Mesothelial cell of epicardium (in vitro differentiated cells): ENCODE data around the gene PPM1A. TPM values are rescaled to one million over a fixed set of nuclear protein-coding genes. Genes with fewer than 3 reads are reported as not detected.

ENCODE experiments used
- DNase-seq, 2 experiments: peaks; one replicate each; pipeline ENCODE4 v3.0.0; 2021; ENCODE audit warnings: low spot score in 2 of 2; ENCODE audit not compliant: unreplicated experiment in 2 of 2
- H3K27ac Mint-ChIP-seq: 2 replicates; pipeline ENCODE4 v1.8.0; 2021; ENCODE audit warnings: mixed read lengths
- H3K27me3 Mint-ChIP-seq: 2 replicates; pipeline ENCODE4 v1.8.0; 2021; ENCODE audit warnings: low read depth, mixed read lengths
- H3K36me3 Mint-ChIP-seq: 2 replicates; pipeline ENCODE4 v1.8.0; 2021; ENCODE audit warnings: mixed read lengths
- H3K4me1 Mint-ChIP-seq: 2 replicates; pipeline ENCODE4 v1.8.0; 2021; ENCODE audit warnings: mixed read lengths
- H3K4me3 Mint-ChIP-seq: 2 replicates; pipeline ENCODE4 v1.8.0; 2021; ENCODE audit warnings: mild to moderate bottlenecking, moderate library complexity, mixed read lengths
- H3K9me3 Mint-ChIP-seq: 2 replicates; pipeline ENCODE4 v1.8.0; 2021; ENCODE audit warnings: mixed read lengths
- CTCF ChIP-seq: fragments of 200-600 bp; sonication (generic); IDR thresholded peaks from one replicate; pipeline ENCODE4 v1.5.0; 2021; ENCODE audit warnings: antibody characterized with exemption; ENCODE audit not compliant: unreplicated experiment
- total RNA-seq: library from RNA; stranded (reverse); gene quantifications from 3 replicates; pipeline ENCODE4 v1.2.1, GENCODE V29; 2021

Gene PPM1A
- total RNA-seq, 1 donor from 2014 or later: 44.3 TPM

DNA sequence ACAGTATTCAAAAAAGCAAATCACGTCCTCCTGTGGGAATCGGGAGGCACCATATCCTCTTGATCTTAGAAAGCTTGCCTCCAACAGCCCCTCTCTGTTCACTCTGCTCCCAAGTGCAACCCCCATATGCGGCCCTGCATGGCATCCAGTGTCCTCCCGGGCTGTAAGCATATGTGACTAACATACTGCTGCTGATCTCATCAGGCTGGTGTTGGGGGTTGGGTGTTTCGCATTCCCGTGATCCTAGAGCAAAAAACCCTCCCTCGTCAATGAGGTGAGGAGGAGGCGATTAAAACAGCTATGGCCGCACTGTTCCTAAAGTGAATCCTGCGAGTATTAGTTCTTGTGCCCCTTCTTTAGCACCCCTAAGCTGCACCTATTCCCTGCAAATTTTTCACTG is 28.1 kb upstream of the PPM1A start:
- no peak overlapping the region for H3K27ac Mint-ChIP-seq
- H3K9me3 Mint-ChIP-seq: no peaks in the 10 kb centered on the region

GRCh38 chr14:60221457-60221856 is 27.6 kb upstream of the PPM1A start:
- no peak for TF ChIP-seq CTCF
- Mint-ChIP-seq H3K4me1 (no peaks in the 10 kb centered on the region), H3K36me3 (no peaks in the 10 kb centered on the region), H3K9me3 (no peaks in the 10 kb centered on the region), H3K4me3 (no peak overlapping the region), H3K27me3 (no peaks in the 10 kb centered on the region), H3K27ac (no peak overlapping the region)
- no peak for DNase-seq

More for the DNA sequence above, 28.1 kb upstream of the PPM1A start:
- H3K4me1 Mint-ChIP-seq: no peaks in the 10 kb centered on the region
- H3K36me3 Mint-ChIP-seq: no peaks in the 10 kb centered on the region
- no peak for TF ChIP-seq CTCF
- DNase-seq: no peak
- no peaks in the 10 kb centered on the region for H3K27me3 Mint-ChIP-seq
- no peak overlapping the region for H3K4me3 Mint-ChIP-seq

DNA sequence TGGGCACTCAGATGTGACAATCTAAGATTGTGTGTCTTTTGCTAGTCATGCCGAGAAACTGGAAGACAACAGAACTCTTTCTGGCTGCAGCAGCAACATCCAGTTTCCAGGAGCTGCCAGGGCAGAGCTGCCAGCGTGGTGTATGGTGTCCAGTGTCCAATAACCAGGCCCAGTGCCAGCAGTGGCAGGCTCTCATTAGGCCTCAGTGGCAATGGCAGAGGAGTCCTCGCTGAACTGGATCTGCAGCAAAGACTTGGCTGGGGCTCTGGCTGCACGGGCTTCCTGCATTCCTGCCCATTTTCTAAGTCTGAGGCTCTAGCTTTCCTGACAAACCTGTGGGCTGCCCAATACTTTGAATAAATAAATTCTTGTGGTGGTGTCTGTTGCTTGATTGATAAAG is 26.2 kb upstream of the PPM1A start:
- no peak for DNase-seq
- H3K36me3 Mint-ChIP-seq: no peaks in the 10 kb centered on the region
- no peak overlapping the region for H3K27ac Mint-ChIP-seq
- no peaks in the 10 kb centered on the region for H3K4me1 Mint-ChIP-seq
- no peak for TF ChIP-seq CTCF
- H3K27me3 Mint-ChIP-seq: no peaks in the 10 kb centered on the region
- no peak overlapping the region for H3K4me3 Mint-ChIP-seq
- H3K9me3 Mint-ChIP-seq: no peaks in the 10 kb centered on the region

DNA sequence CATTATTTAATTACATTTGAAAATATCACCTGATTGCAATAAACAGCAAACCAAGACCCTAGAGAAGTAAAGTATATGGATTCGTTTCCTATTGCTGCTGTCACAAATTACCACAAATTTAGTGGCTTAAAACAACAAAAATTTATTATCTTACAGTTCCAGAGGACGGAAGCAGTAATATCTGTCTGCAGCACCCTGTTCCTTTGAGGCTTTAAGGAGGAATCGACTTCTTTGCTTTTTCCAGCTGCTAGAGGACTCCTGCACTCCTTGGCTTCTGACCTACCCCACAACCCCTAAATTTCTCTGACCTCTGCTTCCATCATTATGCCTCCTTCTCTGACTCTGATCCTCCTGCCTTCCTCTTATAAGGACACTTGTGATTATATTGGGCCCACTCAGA is 23.8 kb upstream of the PPM1A start:
- no peaks in the 10 kb centered on the region for H3K27me3 Mint-ChIP-seq

GRCh38 chr14:60226298-60226697 is 22.7 kb upstream of the PPM1A start:
- no peak overlapping the region for H3K27ac Mint-ChIP-seq
- no peak overlapping the region for H3K4me3 Mint-ChIP-seq
- H3K36me3 Mint-ChIP-seq: no peaks in the 10 kb centered on the region
- no peaks in the 10 kb centered on the region for H3K4me1 Mint-ChIP-seq
- TF ChIP-seq CTCF: no peak
- no peak for DNase-seq
- H3K9me3 Mint-ChIP-seq: peaks cover 9% of the 10 kb centered on the region
- H3K27me3 Mint-ChIP-seq: no peaks in the 10 kb centered on the region

More for the DNA sequence above, 23.8 kb upstream of the PPM1A start:
- DNase-seq: no peak
- TF ChIP-seq CTCF: no peak
- H3K36me3 Mint-ChIP-seq: no peaks in the 10 kb centered on the region
- no peaks in the 10 kb centered on the region for H3K4me1 Mint-ChIP-seq
- H3K27ac Mint-ChIP-seq: no peak overlapping the region
- no peak overlapping the region for H3K4me3 Mint-ChIP-seq
- no peaks in the 10 kb centered on the region for H3K9me3 Mint-ChIP-seq

DNA sequence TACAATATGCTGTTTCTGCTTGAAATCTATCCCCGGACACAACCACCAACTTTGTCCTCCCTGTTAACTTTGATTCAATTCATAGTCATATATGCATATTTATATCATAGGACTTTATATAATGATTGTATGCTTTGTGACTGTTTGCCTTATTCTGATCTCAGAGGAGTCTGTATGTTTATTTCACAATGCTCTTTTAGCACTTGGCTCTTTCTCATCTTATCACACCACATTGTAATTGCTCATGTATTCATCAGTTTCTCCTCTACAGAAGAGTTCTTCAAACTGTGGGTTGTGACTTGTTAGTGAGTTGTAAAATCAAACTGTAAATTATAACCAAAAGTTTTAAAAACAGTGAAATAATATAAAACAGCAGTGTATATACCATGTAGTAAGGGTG is 21.7 kb upstream of the PPM1A start:
- Mint-ChIP-seq H3K27me3 (no peaks in the 10 kb centered on the region), H3K4me3 (no peak overlapping the region), H3K27ac (no peak overlapping the region), H3K36me3 (no peaks in the 10 kb centered on the region), H3K4me1 (no peaks in the 10 kb centered on the region), H3K9me3 (peaks cover 18% of the 10 kb centered on the region)
- TF ChIP-seq CTCF: no peak
- DNase-seq: no peak
